ENCODE results near the gene IL12RB2.

DNA sequence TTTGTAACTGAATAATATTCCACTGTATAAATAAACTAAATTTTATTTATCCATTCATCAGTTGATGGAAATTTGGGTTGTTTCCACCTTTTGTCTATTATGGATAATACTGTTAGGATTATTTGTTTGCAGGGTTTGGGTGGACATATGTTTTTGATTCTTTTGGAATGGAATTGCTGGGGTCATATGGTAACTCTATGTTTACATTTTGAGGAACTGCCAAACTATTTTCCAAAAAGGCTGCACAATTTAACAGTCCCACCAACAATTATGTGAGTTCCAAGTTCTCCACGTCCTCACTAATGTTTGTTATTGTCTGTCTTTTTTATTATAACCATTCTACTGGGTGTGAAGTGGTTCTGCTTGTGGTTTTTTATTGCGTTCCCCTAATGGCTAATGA, 126.8 kb downstream of the IL12RB2 start:
- TF ChIP-seq CTCF (IDR thresholded peaks at IDR 0.05; ENCODE audit: low read length) (no peak), EZH2phosphoT487 (IDR thresholded peaks at IDR 0.05; ENCODE audit: low read length) (no peak)

All from MM.1S (cell line).